GM12872 (cell line): ENCODE data around the gene COP1.

ENCODE experiments used
- TF ChIP-seq, protein P1 (sequence below): IDR thresholded peaks from 3 replicates; pipeline ENCODE4 v1.5.1; 2011; ENCODE audit warnings: low read depth, mild to moderate bottlenecking, low read length, moderate library complexity; ENCODE audit not compliant: insufficient read depth

Gene COP1

DNA sequence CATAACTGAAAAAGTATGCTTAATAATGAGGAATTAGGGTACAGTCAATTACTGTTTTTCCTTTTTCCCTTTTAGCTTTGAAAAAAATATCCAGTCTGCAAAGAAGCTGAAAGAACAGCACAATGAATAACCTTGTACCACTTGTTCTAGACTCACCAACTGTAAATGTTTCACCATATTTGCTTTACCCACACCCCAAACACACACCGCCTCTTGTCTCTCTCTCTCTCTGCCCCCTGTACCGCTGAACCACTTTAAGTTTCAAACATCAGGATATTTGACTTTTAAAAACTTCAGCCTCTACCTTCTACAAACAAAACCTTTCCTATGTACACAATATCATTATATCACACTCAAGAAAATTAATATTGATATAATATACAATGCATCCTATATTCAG lies 197.1 kb downstream of the COP1 start:
- TF ChIP-seq, protein P1, sequence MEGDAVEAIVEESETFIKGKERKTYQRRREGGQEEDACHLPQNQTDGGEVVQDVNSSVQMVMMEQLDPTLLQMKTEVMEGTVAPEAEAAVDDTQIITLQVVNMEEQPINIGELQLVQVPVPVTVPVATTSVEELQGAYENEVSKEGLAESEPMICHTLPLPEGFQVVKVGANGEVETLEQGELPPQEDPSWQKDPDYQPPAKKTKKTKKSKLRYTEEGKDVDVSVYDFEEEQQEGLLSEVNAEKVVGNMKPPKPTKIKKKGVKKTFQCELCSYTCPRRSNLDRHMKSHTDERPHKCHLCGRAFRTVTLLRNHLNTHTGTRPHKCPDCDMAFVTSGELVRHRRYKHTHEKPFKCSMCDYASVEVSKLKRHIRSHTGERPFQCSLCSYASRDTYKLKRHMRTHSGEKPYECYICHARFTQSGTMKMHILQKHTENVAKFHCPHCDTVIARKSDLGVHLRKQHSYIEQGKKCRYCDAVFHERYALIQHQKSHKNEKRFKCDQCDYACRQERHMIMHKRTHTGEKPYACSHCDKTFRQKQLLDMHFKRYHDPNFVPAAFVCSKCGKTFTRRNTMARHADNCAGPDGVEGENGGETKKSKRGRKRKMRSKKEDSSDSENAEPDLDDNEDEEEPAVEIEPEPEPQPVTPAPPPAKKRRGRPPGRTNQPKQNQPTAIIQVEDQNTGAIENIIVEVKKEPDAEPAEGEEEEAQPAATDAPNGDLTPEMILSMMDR, result no peak

DNA sequence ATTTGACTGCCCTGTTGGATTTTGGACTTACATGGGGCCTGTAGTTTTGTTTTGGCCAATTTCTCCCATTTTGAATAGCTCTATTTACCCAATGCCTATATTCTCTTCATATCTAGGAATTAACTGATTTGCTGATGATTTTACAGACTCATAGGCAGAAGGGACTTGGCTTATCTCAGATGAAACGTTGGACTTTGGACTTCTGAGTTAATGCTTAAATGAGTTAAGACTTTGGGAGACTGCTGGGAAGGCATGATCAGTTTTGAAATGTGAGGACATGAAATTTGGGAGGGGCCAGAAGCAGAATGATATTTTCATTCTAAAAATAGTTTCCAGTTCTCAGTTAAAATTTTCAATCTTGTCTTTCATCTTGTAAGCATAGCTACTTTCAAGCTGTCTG lies 222.3 kb downstream of the COP1 start:
- TF ChIP-seq, protein P1, result no peak

DNA sequence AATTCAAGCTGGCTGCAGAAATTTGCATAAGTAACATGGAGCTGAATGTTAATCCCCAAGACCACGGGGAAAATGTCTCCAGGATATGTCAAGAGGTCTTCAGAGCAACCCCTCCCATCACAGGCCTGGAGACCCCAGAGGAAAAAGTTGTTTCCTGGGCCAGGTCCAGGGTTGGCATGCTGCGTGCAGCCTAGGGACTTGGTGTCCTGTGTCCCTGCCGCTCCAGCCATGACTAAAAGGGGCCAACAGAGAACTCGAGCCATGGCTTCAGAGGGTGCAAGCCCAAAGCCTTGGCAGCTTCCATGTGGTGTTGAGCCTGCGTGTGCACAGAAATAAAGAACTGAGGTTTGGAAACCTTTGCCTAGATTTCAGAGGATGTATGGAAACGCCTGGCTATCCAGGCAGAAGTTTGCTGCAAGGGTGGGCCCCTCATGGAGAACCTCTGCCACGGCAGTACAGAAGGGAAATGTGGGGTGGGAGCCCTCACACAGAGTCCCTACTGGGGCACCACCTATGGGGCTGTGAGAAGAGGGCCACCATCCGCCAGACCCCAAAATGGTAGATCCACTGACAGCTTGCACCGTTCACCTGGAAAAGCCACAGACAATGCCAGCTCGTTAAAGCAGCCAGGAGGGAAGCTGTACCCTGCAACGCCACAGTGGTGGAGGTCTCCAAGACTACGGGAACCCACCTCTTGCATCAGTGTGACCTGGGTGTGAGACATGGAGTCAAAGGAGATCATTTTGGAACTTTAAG lies 222.9 kb downstream of the COP1 start:
- TF ChIP-seq, protein P1, result no peak

DNA sequence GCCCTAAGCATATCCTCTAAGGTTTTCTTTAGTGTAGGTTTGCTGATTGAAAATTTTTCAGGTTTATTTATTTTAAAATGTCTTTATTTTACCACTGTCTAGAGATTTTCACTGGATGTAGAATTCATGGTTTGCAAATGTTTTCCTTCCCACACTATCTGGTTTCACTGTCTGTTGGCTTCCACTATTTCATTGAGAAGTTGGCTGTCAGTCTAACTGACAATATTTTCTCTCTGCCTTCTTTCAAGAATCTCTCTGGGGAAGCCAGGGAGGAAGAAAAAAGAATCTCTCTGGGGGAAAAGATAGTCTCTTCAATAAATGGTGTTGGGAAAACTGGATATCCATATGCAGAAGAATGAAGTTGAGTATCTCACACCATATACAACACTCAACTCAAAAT lies 226.0 kb downstream of the COP1 start:
- TF ChIP-seq, protein P1, result no peak

DNA sequence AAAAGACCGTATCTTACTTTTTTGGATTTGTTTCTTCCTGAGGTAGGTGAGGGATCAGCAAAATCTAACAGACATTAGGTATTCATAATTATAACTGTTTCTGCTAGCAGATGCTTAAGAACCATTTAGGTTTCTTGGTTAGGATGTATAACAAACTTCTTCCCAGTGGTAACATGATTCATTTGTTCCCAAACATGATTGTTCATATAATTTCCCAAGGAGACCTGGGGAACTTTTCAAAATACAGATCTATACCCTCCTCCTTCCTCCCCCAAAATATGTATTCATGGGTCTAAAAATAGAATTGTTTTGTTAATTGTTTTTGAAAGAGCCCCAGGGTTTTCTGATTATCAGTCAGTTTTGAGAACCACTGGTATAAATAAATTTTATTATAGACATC lies 228.2 kb downstream of the COP1 start:
- TF ChIP-seq, protein P1, result no peak

DNA sequence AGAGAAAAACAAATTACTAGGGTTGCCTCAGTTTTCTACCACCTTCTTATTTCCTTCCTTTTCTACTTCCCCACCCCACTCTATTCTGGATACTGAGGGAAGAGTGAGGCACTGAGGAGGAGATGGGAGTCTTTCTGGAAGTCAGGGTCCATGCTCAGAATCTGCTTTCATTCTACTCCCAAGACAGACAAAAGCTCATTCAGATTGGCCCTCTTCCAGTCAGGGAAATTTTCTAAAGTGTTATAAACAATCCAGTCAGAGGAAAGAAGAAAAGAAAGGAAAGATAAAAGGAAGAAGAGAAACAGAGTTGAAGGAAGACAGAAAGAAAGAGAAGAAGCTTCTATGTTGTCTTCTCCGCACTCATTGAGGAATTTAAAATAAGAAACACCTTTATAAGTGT lies 228.6 kb downstream of the COP1 start:
- TF ChIP-seq, protein P1, result no peak

DNA sequence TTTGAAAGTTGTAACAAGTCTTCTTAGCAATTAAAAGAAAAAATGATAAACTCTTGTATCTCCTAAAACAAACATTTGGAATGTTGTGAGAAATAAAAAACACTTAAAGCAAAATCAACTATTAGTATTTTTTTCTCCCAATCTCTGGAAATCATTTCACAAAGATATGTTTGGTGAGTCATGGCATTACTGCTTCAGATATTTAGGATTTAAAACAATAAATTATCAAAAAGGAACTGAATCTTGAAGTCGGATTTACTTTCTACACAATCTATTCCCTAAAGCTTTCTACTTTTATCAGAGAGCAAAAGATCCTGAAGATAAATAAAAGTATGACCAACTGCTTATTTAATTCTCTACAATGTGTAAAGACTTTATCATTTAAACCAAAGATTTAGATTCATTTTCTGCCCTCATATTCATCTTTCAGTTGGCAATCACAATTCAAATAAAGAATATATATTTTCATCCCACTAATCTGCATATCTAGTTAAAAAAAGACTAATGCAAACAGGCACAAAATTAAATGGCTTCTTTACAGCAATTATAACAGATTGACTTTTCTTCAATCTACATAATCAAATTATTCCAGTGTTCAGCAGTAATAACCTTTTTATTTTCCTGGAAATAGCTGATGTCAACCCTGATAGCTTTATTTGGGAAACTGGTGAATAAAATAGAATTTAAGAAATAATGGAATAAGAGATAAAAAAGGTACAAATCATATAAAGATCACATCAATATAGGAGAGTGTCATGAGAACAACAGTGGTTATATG lies 230.0 kb downstream of the COP1 start:
- TF ChIP-seq, protein P1, result no peak
